COLO668 (cell line): Measurements from ENCODE around the gene C2CD3.
"Not testable (repeated sequence)": the region's sequence is repeated elsewhere in the genome, so short reads cannot be mapped to it uniquely, and the experiment has no call there.

Experiments used
- DNase-seq: peaks from one replicate; lab custom pipeline; 2025; ENCODE audit not compliant: unreplicated experiment; lab: John Stamatoyannopoulos, UW

C2CD3 gene

GRCh38 chr11:74005721-74006517 is 164.9 kb downstream of the C2CD3 start:
- DNase-seq = no peak

- no peak for DNase-seq
These were observed 165.8 kb downstream of the C2CD3 start for GRCh38 chr11:74004759-74005615.

GRCh38 chr11:74004046-74004695 is 166.6 kb downstream of the C2CD3 start:
- no peak for DNase-seq

- no peak for DNase-seq
These were observed 168.0 kb downstream of the C2CD3 start for GRCh38 chr11:74002832-74003231.

- no peak for DNase-seq
These were observed 168.9 kb downstream of the C2CD3 start for GRCh38 chr11:74001822-74002286.

- no peak for DNase-seq
These were observed 170.3 kb downstream of the C2CD3 start for GRCh38 chr11:74000307-74001133.

- peak; percentile 74 for DNase-seq
These were observed 171.1 kb downstream of the C2CD3 start for GRCh38 chr11:73999581-74000306.

GRCh38 chr11:73998846-73999575 is 171.8 kb downstream of the C2CD3 start:
- no peak for DNase-seq

GRCh38 chr11:73997120-73997770 is 173.6 kb downstream of the C2CD3 start:
- DNase-seq = no peak

- peak; percentile 7 for DNase-seq
These were observed 174.5 kb downstream of the C2CD3 start for GRCh38 chr11:73996161-73996747.

GRCh38 chr11:73995731-73996130 is 175.1 kb downstream of the C2CD3 start:
- no peak for DNase-seq

- no peak for DNase-seq
These were observed 175.6 kb downstream of the C2CD3 start for GRCh38 chr11:73995247-73995646.

GRCh38 chr11:73991471-73992006 is 179.3 kb downstream of the C2CD3 start:
- DNase-seq = no peak

GRCh38 chr11:73990730-73991129 is 180.1 kb downstream of the C2CD3 start:
- DNase-seq = no peak

- no peak for DNase-seq
These were observed 181.6 kb downstream of the C2CD3 start for GRCh38 chr11:73989156-73989555.

- no peak for DNase-seq
These were observed 182.6 kb downstream of the C2CD3 start for GRCh38 chr11:73988227-73988626.

- not testable (repeated sequence) for DNase-seq
These were observed 185.1 kb downstream of the C2CD3 start for GRCh38 chr11:73985661-73986060.
